Measurements from ENCODE around the gene TPST2. TPM values are rescaled to one million over a fixed set of nuclear protein-coding genes. Genes with fewer than 3 reads are reported as not detected.
A peak's percentile ranks its signal among the peaks of the same experiment; 100 is the strongest.
"Not testable (repeated sequence)": the region's sequence is repeated elsewhere in the genome, so short reads cannot be mapped to it uniquely, and the experiment has no call there.

Gene TPST2
- total RNA-seq, 4 donors from 2014 or later = 44.5 to 59.4 (median 51.9) TPM

- H3K27ac ChIP-seq = no peak overlapping the region
- H3K36me3 ChIP-seq = peaks cover 49% of the 10 kb centered on the region
Measured at GRCh38 chr22:26536056-26536761, 53.7 kb downstream of the TPST2 start.

GRCh38 chr22:26535603-26535908 is 54.4 kb downstream of the TPST2 start:
- DNase-seq (ENCODE audit: low spot score in 2 of 2) = no peak
- no peak for TF ChIP-seq POLR2A (IDR thresholded peaks at IDR 0.05)
- TF ChIP-seq EP300 (IDR thresholded peaks at IDR 0.05) = no peak
- TF ChIP-seq CTCF (IDR thresholded peaks at IDR 0.05) = no peak
- no peak for TF ChIP-seq POLR2AphosphoS5 (IDR thresholded peaks at IDR 0.05)
- Histone ChIP-seq H3K4me3 (no peak overlapping the region), H3K9me3 (no peaks in the 10 kb centered on the region), H3K27me3 (no peaks in the 10 kb centered on the region), H3K27ac (peak overlapping the region; percentile 16), H3K4me1 (peaks cover 15% of the 10 kb centered on the region), H3K36me3 (peaks cover 49% of the 10 kb centered on the region)
- 100% methylated on average over 3 of the region's 3 CpGs for WGBS

More at GRCh38 chr22:26536056-26536761, 53.7 kb downstream of the TPST2 start:
- Histone ChIP-seq H3K9me3 (no peaks in the 10 kb centered on the region), H3K27me3 (no peaks in the 10 kb centered on the region), H3K4me1 (peaks cover 15% of the 10 kb centered on the region), H3K4me3 (no peak overlapping the region)
- WGBS = 96% methylated on average over 4 of the region's 12 CpGs
- no peak for DNase-seq (ENCODE audit: low spot score in 2 of 2)
- TF ChIP-seq POLR2AphosphoS5 (IDR thresholded peaks at IDR 0.05) = no peak
- TF ChIP-seq EP300 (IDR thresholded peaks at IDR 0.05) = no peak
- no peak for TF ChIP-seq POLR2A (IDR thresholded peaks at IDR 0.05)
- no peak for TF ChIP-seq CTCF (IDR thresholded peaks at IDR 0.05)

- Histone ChIP-seq H3K4me1 (peaks cover 15% of the 10 kb centered on the region), H3K27ac (peak overlapping the region; percentile 16), H3K4me3 (no peak overlapping the region), H3K36me3 (peaks cover 49% of the 10 kb centered on the region), H3K27me3 (no peaks in the 10 kb centered on the region), H3K9me3 (no peaks in the 10 kb centered on the region)
- 58% methylated on average over 13 of the region's 13 CpGs for WGBS
- DNase-seq (ENCODE audit: low spot score in 2 of 2) = no peak
- TF ChIP-seq POLR2A (IDR thresholded peaks at IDR 0.05) (no peak), EP300 (IDR thresholded peaks at IDR 0.05) (no peak), CTCF (IDR thresholded peaks at IDR 0.05) (no peak), POLR2AphosphoS5 (IDR thresholded peaks at IDR 0.05) (no peak)
Measured at GRCh38 chr22:26534874-26535602, 54.9 kb downstream of the TPST2 start.

- WGBS = 52% methylated on average over 7 of the region's 7 CpGs
- Histone ChIP-seq H3K27ac (no peak overlapping the region), H3K4me3 (no peak overlapping the region), H3K4me1 (peaks cover 15% of the 10 kb centered on the region), H3K9me3 (no peaks in the 10 kb centered on the region), H3K27me3 (no peaks in the 10 kb centered on the region), H3K36me3 (peaks cover 47% of the 10 kb centered on the region)
- no peak for DNase-seq (ENCODE audit: low spot score in 2 of 2)
- TF ChIP-seq CTCF (IDR thresholded peaks at IDR 0.05) = no peak
- TF ChIP-seq POLR2AphosphoS5 (IDR thresholded peaks at IDR 0.05) = no peak
- TF ChIP-seq POLR2A (IDR thresholded peaks at IDR 0.05) = no peak
- TF ChIP-seq EP300 (IDR thresholded peaks at IDR 0.05) = no peak
Measured at GRCh38 chr22:26534171-26534855, 55.6 kb downstream of the TPST2 start.

- DNase-seq (ENCODE audit: low spot score in 2 of 2) = no peak
- 57% methylated on average over 2 of the region's 2 CpGs for WGBS
Measured at GRCh38 chr22:26529345-26529744, 60.6 kb downstream of the TPST2 start.

GRCh38 chr22:26528518-26528917 is 61.4 kb downstream of the TPST2 start:
- not testable (repeated sequence) for H3K27me3 ChIP-seq; H3K4me1 ChIP-seq; H3K4me3 ChIP-seq; DNase-seq (ENCODE audit: low spot score in 2 of 2); H3K27ac ChIP-seq; H3K9me3 ChIP-seq
- 91% methylated on average over 9 of the region's 9 CpGs for WGBS
- peaks cover 78% of the 10 kb centered on the region for H3K36me3 ChIP-seq

More at GRCh38 chr22:26529345-26529744, 60.6 kb downstream of the TPST2 start:
- Histone ChIP-seq H3K27ac (no peak overlapping the region), H3K4me3 (no peak overlapping the region), H3K36me3 (peaks cover 74% of the 10 kb centered on the region), H3K27me3 (no peaks in the 10 kb centered on the region), H3K4me1 (peaks cover 4% of the 10 kb centered on the region), H3K9me3 (no peaks in the 10 kb centered on the region)
- TF ChIP-seq CTCF (IDR thresholded peaks at IDR 0.05) = no peak
- no peak for TF ChIP-seq EP300 (IDR thresholded peaks at IDR 0.05)
- TF ChIP-seq POLR2AphosphoS5 (IDR thresholded peaks at IDR 0.05) = no peak
- no peak for TF ChIP-seq POLR2A (IDR thresholded peaks at IDR 0.05)
